ENCODE results near the gene CPD. TPM values are rescaled to one million over a fixed set of nuclear protein-coding genes. Genes with fewer than 3 reads are reported as not detected.

CPD gene
- total RNA-seq, 3 donors from 2014 or later (not counting 1 experiment from before 2014, with no cell fraction given): 67.3 to 94.5 (median 85.9) TPM

DNA sequence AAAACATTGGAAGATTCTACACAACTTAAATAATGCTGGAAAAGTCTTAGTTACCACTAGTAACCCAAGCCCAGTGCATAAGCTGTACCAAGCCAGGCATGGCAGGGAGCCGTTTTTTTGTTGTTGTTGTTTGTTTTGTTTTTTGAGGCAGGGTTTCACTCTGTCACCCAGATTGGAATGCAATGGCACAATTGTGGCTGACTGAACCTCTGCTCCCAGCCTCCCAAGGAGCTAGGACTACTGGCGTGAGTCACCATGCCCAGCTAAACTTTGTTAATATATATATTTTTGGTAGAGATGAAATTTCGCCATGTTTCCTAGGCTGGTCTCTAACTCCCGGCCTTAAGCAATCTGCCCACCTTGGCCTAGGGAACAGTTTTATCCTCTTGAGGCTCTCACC, 44.3 kb upstream of the CPD start:
- Histone ChIP-seq H3K27me3 (ENCODE audit: control insufficient read depth, insufficient read depth, low read length) (no peaks in the 10 kb centered on the region), H3K4me1 (ENCODE audit: control insufficient read depth, insufficient read depth, low read length) (peaks cover 5% of the 10 kb centered on the region), H3K36me3 (ENCODE audit: control insufficient read depth, insufficient read depth, low read length) (no peaks in the 10 kb centered on the region), H3K4me3 (ENCODE audit: low read length) (no peak overlapping the region), H3K27ac (ENCODE audit: low read length) (no peak overlapping the region), H3K9me3 (ENCODE audit: control insufficient read depth, insufficient read depth, low read length) (no peaks in the 10 kb centered on the region)
- Mint-ChIP-seq H3K9me3 (no peaks in the 10 kb centered on the region), H3K27ac (no peak overlapping the region), H3K36me3 (no peaks in the 10 kb centered on the region), H3K27me3 (ENCODE audit: low read depth in 2 of 2) (no peaks in the 10 kb centered on the region), H3K4me3 (no peak overlapping the region), H3K4me1 (peaks cover 21 to 29% of the 10 kb centered on the region in 2 donors)
- intact Hi-C loops (cut with micrococcal nuclease): no loop called here
- no peak for TF ChIP-seq CTCF (IDR thresholded peaks at IDR 0.05)
- DNase-seq (no peak), ATAC-seq (no peak)
- WGBS (ENCODE audit: insufficient coverage): 92% methylated on average over 3 of the region's 4 CpGs

DNA sequence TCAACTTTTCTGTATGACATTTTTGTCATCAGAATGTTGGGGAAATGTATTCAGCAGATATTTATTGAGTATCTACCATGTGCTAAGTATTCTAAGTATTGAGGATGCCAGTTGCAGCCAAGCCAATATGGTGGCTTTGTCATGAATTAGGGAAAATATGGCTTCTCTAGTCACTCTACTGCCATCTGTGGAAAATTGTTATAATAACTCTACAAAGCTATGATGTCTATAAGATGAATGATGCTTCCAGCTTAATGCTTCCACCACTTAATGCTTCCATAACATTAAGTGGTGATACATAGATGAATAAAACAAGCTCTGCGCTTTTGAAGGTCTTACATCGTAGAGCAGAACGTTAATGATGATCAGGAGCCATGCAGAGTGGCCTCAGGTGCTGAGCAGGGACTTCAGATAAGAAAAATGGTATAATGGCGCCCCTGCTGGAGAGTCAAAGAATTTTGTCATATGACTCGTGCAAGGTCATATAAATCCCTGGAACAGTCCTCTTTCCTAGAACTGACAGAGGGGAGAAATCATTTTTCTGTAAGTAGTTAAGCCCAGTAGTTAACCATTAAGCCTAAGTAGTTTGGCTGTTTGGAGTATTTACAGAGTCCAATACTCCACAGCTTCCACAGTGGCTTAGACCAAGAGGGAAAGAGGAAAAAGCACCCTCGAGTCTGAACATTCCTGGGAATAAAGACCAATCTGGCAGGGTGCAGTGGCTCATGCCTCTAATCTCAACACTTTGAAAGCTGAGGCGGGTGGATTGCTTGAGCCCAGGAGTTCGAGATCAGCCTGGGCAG, 42.2 kb upstream of the CPD start:
- no peaks in the 10 kb centered on the region for H3K27me3 Mint-ChIP-seq (ENCODE audit: low read depth in 2 of 2)

DNA sequence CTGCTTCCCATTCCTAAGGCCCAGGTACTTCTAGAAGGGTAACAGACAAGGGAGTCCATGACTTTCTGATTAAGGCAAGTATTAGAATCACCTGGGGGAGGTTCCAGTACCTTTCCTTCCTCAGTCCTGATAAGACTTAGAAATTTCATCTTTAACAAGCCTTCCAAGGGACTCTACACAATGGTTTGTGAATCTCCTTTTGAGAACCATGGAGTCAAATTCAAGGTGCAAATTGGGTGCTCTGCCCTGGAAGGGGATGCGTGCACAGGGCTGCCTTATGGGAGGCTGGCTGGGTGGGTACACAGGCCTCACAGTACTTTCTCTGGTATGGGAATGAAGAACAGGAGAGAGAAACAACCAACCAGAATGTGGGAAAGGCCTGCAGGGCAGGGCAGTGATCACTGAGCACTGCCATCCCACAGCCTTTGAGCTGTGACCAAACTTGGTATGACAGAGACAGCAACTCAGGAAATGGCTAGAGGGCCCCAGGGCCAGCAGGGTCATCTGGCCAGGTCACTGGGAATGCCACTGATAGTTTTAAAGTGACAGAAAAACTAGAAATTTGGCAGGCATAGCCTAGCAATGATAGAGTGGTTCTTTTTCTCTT, 41.2 kb upstream of the CPD start:
- TF ChIP-seq CTCF (IDR thresholded peaks at IDR 0.05): no peak
- no peaks in the 10 kb centered on the region for H3K27me3 Mint-ChIP-seq (ENCODE audit: low read depth in 2 of 2)
- H3K27ac Mint-ChIP-seq: no peak overlapping the region
- intact Hi-C loops (cut with micrococcal nuclease): loop anchor here (5.0 kb wide), 2 partner anchors 40 to 45 kb away; partner anchors contain the start of genes BLMH and CPD
- no peak overlapping the region for H3K4me3 ChIP-seq (ENCODE audit: low read length)
- no peaks in the 10 kb centered on the region for H3K36me3 ChIP-seq (ENCODE audit: control insufficient read depth, insufficient read depth, low read length)
- peaks cover 8% of the 10 kb centered on the region for H3K4me1 ChIP-seq (ENCODE audit: control insufficient read depth, insufficient read depth, low read length)
- DNase-seq: no peak
- no peak overlapping the region for H3K4me3 Mint-ChIP-seq
- no peaks in the 10 kb centered on the region for H3K27me3 ChIP-seq (ENCODE audit: control insufficient read depth, insufficient read depth, low read length)
- no peak for ATAC-seq
- H3K9me3 Mint-ChIP-seq: no peaks in the 10 kb centered on the region
- H3K36me3 Mint-ChIP-seq: no peaks in the 10 kb centered on the region
- no peaks in the 10 kb centered on the region for H3K9me3 ChIP-seq (ENCODE audit: control insufficient read depth, insufficient read depth, low read length)
- peaks cover 11 to 21% of the 10 kb centered on the region in 2 donors for H3K4me1 Mint-ChIP-seq
- no peak overlapping the region for H3K27ac ChIP-seq (ENCODE audit: low read length)
- WGBS (ENCODE audit: insufficient coverage): 87% methylated on average over 1 of the region's 1 CpG

More for the DNA sequence above, 42.2 kb upstream of the CPD start:
- H3K4me3 ChIP-seq (ENCODE audit: low read length): no peak overlapping the region
- H3K9me3 ChIP-seq (ENCODE audit: control insufficient read depth, insufficient read depth, low read length): no peaks in the 10 kb centered on the region
- H3K36me3 Mint-ChIP-seq: no peaks in the 10 kb centered on the region
- peaks cover 20 to 30% of the 10 kb centered on the region in 2 donors for H3K4me1 Mint-ChIP-seq
- H3K36me3 ChIP-seq (ENCODE audit: control insufficient read depth, insufficient read depth, low read length): no peaks in the 10 kb centered on the region
- H3K27me3 ChIP-seq (ENCODE audit: control insufficient read depth, insufficient read depth, low read length): no peaks in the 10 kb centered on the region
- H3K9me3 Mint-ChIP-seq: no peaks in the 10 kb centered on the region
- no peak overlapping the region for H3K4me3 Mint-ChIP-seq
- H3K4me1 ChIP-seq (ENCODE audit: control insufficient read depth, insufficient read depth, low read length): peaks cover 12% of the 10 kb centered on the region
- intact Hi-C loops (cut with micrococcal nuclease): loop anchor here (1.0 to 5.0 kb wide), 4 partner anchors 41 to 232 kb away; partner anchors contain the start of genes BLMH and CPD
- no peak overlapping the region for H3K27ac Mint-ChIP-seq
- H3K27ac ChIP-seq (ENCODE audit: low read length): no peak overlapping the region
- DNase-seq: peak; percentile 21 to 85
- peak; percentile 51 to 65 (median 62) for ATAC-seq
- TF ChIP-seq CTCF (IDR thresholded peaks at IDR 0.05): peak; percentile 85
- WGBS (ENCODE audit: insufficient coverage): 38% methylated on average over 6 of the region's 8 CpGs
